ENCODE data around the gene ARHGEF39.

ARHGEF39 gene

GRCh38 chr9:35664531-35665470, at the start of gene ARHGEF39:
Gene ARHGEF39 (minus strand): TSS chr9:35665195. CDS start chr9:35665169, 26 bp downstream.
- peak; percentile 75 for DNase-seq (ENCODE audit: low read depth)

GRCh38 chr9:35714123-35714522, 49.1 kb upstream of the ARHGEF39 start:
- DNase-seq (ENCODE audit: low read depth) = no peak

GRCh38 chr9:35713578-35713977, 48.6 kb upstream of the ARHGEF39 start:
- DNase-seq (ENCODE audit: low read depth) = no peak

GRCh38 chr9:35712762-35713400, 47.9 kb upstream of the ARHGEF39 start:
- no peak for DNase-seq (ENCODE audit: low read depth)

- DNase-seq (ENCODE audit: low read depth) = no peak
These were observed 46.8 kb upstream of the ARHGEF39 start for GRCh38 chr9:35711501-35712428.

- no peak for DNase-seq (ENCODE audit: low read depth)
These were observed 46.0 kb upstream of the ARHGEF39 start for GRCh38 chr9:35710818-35711500.

GRCh38 chr9:35708146-35708545, 43.2 kb upstream of the ARHGEF39 start:
- DNase-seq (ENCODE audit: low read depth) = no peak

- DNase-seq (ENCODE audit: low read depth) = no peak
These were observed 42.0 kb upstream of the ARHGEF39 start for GRCh38 chr9:35706951-35707350.

- DNase-seq (ENCODE audit: low read depth) = no peak
These were observed 40.9 kb upstream of the ARHGEF39 start for GRCh38 chr9:35705836-35706430.

GRCh38 chr9:35705372-35705771, 40.4 kb upstream of the ARHGEF39 start:
- DNase-seq (ENCODE audit: low read depth) = no peak

GRCh38 chr9:35703906-35704672, 39.1 kb upstream of the ARHGEF39 start:
- no peak for DNase-seq (ENCODE audit: low read depth)

GRCh38 chr9:35702696-35703095, 37.7 kb upstream of the ARHGEF39 start:
- DNase-seq (ENCODE audit: low read depth) = no peak

GRCh38 chr9:35700942-35701341, 35.9 kb upstream of the ARHGEF39 start:
- DNase-seq (ENCODE audit: low read depth) = no peak

GRCh38 chr9:35700031-35700430, 35.0 kb upstream of the ARHGEF39 start:
- no peak for DNase-seq (ENCODE audit: low read depth)

- DNase-seq (ENCODE audit: low read depth) = no peak
These were observed 33.2 kb upstream of the ARHGEF39 start for GRCh38 chr9:35698231-35698630.

- no peak for DNase-seq (ENCODE audit: low read depth)
These were observed 32.5 kb upstream of the ARHGEF39 start for GRCh38 chr9:35697486-35697885.

GRCh38 chr9:35696520-35697215, 31.7 kb upstream of the ARHGEF39 start:
- peak; percentile 31 for DNase-seq (ENCODE audit: low read depth)

- no peak for DNase-seq (ENCODE audit: low read depth)
These were observed 31.0 kb upstream of the ARHGEF39 start for GRCh38 chr9:35695943-35696401.

- no peak for DNase-seq (ENCODE audit: low read depth)
These were observed 26.8 kb upstream of the ARHGEF39 start for GRCh38 chr9:35691757-35692301.

- DNase-seq (ENCODE audit: low read depth) = no peak
These were observed 26.3 kb upstream of the ARHGEF39 start for GRCh38 chr9:35691334-35691650.

Measured in CMK (cell line).